Measurements from ENCODE around the gene NEU3.

- TF ChIP-seq FOSL1 (IDR thresholded peaks at IDR 0.05; ENCODE audit: low read depth) (no peak), CTCF (IDR thresholded peaks at IDR 0.05 in 2 of 3, conservative IDR thresholded peaks at IDR 0.05 in 1 of 3; ENCODE audit: borderline replicate concordance in 1 of 3, insufficient read depth in 1 of 3, low read depth in 2 of 3, low read length in 2 of 3) (no peak), RAD21 (IDR thresholded peaks at IDR 0.05; ENCODE audit: low read depth) (no peak), POLR2A (IDR thresholded peaks at IDR 0.05; ENCODE audit: borderline replicate concordance, extremely low read depth, insufficient read depth, insufficient read length) (no peak), ATF3 (IDR thresholded peaks at IDR 0.05) (no peak), ELF1 (IDR thresholded peaks at IDR 0.05; ENCODE audit: borderline replicate concordance, low read depth) (no peak), POLR2AphosphoS5 (IDR thresholded peaks at IDR 0.05; ENCODE audit: low read depth, low read length) (no peak), SP1 (IDR thresholded peaks at IDR 0.05; ENCODE audit: low read depth) (no peak), CEBPB (IDR thresholded peaks at IDR 0.05; ENCODE audit: low read depth) (no peak), ZNF274 (IDR thresholded peaks at IDR 0.05; ENCODE audit: low read depth, low read length) (no peak), EZH2 (IDR thresholded peaks at IDR 0.05) (no peak)
Measured at GRCh38 chr11:74980634-74981033, 8.1 kb upstream of the NEU3 start.
